DOHH2 (cell line): ENCODE results near the gene STARD10.

Experiments used
- EZH2phosphoT487 ChIP-seq: fragments of 200-600 bp; sonication (generic); IDR thresholded peaks from 2 replicates; pipeline ENCODE4 v1.6.1; 2017; ENCODE audit warnings: borderline replicate concordance, mild to moderate bottlenecking, antibody characterized with exemption, low read length, moderate library complexity, mixed read lengths
- TF ChIP-seq, protein P1 (sequence below): fragments of 200-600 bp; sonication (generic); IDR thresholded peaks from one replicate; pipeline ENCODE4 v1.5.1; 2014; ENCODE audit warnings: antibody characterized with exemption, mild to moderate bottlenecking, low read depth, low read length; ENCODE audit not compliant: poor library complexity, severe bottlenecking

DNA sequence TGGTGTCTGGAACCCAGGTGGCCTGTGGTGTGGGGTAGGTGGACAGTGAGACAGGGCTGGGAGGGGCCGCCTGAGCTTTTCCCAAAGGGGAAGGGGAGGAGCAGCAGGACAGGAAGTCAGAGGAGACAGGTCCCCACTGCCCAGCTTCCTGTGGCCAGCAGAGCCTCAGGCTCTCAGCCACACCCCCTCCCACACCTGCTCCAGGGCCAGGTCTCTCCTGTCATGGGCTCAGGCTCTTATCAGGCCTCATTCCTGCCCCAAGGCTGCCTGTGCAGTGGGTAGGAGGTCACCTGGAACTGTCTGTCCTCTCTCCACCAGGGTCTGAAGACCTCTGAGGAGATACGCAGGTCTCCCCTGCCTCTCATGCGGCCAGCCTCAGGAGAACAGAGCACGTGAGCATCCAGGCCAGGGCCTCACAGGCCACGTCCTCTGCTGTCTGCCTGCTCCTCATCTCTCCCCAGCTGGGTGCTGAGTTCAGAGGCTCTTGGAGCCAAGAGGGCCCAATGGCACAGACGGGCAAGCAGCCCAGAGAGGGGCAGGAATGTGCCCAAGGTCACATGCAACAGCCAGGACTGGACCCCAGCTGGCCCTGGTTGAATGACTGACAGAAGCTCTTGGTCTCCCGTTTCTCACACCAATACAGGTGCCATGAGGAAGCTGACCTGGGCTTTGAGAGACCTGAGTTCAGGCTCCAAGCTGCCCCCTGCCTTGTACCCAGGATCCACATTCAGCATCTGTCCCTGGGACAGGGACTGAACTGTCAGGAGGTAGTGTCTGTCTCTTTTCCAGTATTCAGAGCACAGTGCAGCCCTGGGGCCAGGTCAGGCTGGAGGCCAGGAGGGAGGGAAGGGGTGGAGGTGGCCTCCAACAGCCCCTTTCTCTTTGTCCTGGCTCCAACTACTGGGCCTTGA is 16.7 kb downstream of the STARD10 start:
- TF ChIP-seq, protein P1, sequence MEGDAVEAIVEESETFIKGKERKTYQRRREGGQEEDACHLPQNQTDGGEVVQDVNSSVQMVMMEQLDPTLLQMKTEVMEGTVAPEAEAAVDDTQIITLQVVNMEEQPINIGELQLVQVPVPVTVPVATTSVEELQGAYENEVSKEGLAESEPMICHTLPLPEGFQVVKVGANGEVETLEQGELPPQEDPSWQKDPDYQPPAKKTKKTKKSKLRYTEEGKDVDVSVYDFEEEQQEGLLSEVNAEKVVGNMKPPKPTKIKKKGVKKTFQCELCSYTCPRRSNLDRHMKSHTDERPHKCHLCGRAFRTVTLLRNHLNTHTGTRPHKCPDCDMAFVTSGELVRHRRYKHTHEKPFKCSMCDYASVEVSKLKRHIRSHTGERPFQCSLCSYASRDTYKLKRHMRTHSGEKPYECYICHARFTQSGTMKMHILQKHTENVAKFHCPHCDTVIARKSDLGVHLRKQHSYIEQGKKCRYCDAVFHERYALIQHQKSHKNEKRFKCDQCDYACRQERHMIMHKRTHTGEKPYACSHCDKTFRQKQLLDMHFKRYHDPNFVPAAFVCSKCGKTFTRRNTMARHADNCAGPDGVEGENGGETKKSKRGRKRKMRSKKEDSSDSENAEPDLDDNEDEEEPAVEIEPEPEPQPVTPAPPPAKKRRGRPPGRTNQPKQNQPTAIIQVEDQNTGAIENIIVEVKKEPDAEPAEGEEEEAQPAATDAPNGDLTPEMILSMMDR = no peak
- no peak for TF ChIP-seq EZH2phosphoT487
